ENCODE measurements around the gene AFF1. TPM values are rescaled to one million over a fixed set of nuclear protein-coding genes. Genes with fewer than 3 reads are reported as not detected.

AFF1 gene
- polyA plus RNA-seq, 3 donors from 2014 or later, result 10.1 to 35.3 (median 13.9) TPM

- Mint-ChIP-seq H3K4me1 (peaks cover 28 to 46% of the 10 kb centered on the region in 2 donors), H3K4me3 (no peak overlapping the region), H3K27me3 (ENCODE audit: low read depth in 3 of 3) (no peaks in the 10 kb centered on the region), H3K27ac (peak overlapping the region in 1 of 6 donors; percentile 15), H3K9me3 (no peaks in the 10 kb centered on the region), H3K36me3 (peaks cover 5 to 23% (median 18%) of the 10 kb centered on the region in 3 donors)
- DNase-seq, result no peak
Observed at GRCh38 chr4:86950831-86951525, 16.2 kb downstream of the AFF1 start.

DNA sequence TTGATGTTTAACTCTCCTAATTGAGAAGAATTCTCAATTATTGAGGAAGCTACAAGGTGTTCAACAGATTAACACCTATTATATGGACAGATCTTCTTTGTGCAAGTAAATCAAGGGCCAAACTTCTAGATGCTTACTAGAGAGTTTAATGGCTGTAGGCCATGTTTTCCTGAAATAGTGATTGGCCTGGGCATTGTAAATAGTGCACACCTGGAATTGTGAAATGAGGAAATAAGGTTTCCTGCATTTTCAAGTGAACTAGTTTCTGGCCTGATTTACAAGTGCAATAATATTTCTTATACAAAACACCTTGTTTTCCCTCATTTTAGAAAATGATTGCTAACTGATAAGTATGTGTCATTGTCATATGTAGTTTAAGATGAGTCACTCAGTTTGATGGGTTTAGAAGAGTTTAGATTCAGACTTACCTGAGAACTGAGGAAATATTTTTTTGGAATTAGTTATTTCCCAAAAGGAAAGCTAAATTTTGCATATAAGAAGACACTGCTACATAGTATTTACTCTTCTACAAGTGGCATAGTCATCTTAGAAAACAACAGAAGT, 21.2 kb downstream of the AFF1 start:
- no peak for DNase-seq
- no peak overlapping the region for H3K27ac Mint-ChIP-seq
- H3K36me3 Mint-ChIP-seq, result peaks cover 0 to 21% (median 20%) of the 10 kb centered on the region in 3 donors
- peaks cover 0 to 2% (median 0%) of the 10 kb centered on the region in 3 donors for H3K27me3 Mint-ChIP-seq (ENCODE audit: low read depth in 3 of 3)
- no peak overlapping the region for H3K4me3 Mint-ChIP-seq
- H3K9me3 Mint-ChIP-seq, result no peaks in the 10 kb centered on the region
- H3K4me1 Mint-ChIP-seq, result peaks cover 4 to 30% of the 10 kb centered on the region in 2 donors

- peaks cover 0 to 2% (median 0%) of the 10 kb centered on the region in 3 donors for H3K27me3 Mint-ChIP-seq (ENCODE audit: low read depth in 3 of 3)
- peaks cover 0 to 17% (median 13%) of the 10 kb centered on the region in 3 donors for H3K36me3 Mint-ChIP-seq
- DNase-seq, result no peak
- no peaks in the 10 kb centered on the region for H3K9me3 Mint-ChIP-seq
- H3K4me1 Mint-ChIP-seq, result peaks cover 14 to 38% of the 10 kb centered on the region in 2 donors
- peak overlapping the region in 1 of 6 donors; percentile 51 for H3K27ac Mint-ChIP-seq
- H3K4me3 Mint-ChIP-seq, result no peak overlapping the region
Observed at GRCh38 chr4:86957215-86957614, 22.4 kb downstream of the AFF1 start.

DNA sequence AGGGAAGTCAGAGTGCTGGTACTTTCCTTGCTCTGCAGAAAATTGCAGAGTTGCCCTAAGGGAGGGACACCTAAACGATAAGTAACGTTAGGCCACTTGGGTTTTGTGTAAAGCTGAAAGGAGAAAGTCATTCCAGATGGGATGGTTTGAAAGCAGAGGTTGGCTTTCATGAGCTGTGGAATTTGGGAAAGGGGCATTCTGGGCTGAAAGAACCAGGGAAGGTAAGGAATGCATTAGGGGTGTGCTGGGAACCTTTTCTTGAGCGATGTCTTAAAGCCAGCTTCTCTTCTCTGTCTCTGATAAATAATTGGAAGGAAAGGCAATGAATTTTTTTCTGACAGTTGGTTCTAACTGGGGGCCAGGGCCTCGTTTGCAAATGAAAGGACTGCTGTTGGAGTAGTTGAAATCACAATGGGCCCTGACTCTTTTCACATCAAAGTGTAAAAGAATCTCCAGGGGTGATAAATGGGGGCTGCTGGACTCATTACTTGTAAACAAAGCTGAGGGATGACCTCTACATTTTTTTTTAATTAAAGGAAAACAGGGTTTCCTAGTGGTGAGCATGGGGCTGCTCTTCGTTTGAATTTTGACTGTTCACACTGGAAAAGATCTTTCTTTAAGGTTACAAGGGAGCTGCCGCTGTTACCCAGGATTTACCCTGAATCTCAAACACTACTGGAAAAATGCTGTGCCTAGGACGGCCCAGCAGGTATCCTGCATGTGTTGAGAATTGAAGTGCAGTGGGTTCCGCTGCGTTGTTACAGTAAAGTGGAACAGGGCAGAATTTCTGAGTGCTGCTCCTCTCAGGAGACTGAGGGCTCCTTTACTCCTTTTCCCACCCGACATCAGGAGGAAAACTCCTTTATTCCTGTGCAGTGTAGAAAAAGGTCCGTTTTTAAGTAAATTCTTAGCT, 25.0 kb downstream of the AFF1 start:
- DNase-seq, result no peak
- H3K27me3 Mint-ChIP-seq (ENCODE audit: low read depth in 3 of 3), result peaks cover 0 to 2% (median 0%) of the 10 kb centered on the region in 3 donors
- H3K4me1 Mint-ChIP-seq, result peaks cover 19 to 42% of the 10 kb centered on the region in 2 donors
- H3K4me3 Mint-ChIP-seq, result no peak overlapping the region
- H3K36me3 Mint-ChIP-seq, result peaks cover 0 to 13% (median 13%) of the 10 kb centered on the region in 3 donors
- no peaks in the 10 kb centered on the region for H3K9me3 Mint-ChIP-seq
- H3K27ac Mint-ChIP-seq, result peak overlapping the region in 3 of 6 donors; percentile 4 to 60 (median 34)

DNA sequence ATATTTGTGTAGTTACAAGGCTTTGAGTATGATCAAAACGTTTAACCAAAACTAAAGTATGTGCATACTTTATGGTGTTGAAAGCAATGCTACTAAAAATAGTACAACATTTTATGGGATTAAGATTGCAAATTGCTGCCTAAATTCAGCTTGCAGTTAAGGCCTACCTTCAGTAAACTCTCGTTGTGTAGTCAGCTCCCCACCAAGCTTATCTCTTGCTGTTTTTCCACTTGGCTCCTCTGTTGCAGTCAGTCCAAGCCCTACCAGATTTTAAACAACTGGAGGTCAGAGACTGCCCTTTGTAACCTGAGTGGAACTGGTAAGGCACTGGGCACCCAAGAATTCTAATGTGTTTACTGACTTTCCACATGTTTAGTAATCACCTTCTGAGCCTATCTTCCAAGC, 25.7 kb downstream of the AFF1 start:
- H3K36me3 Mint-ChIP-seq, result peaks cover 0 to 8% (median 7%) of the 10 kb centered on the region in 3 donors
- peaks cover 18 to 39% of the 10 kb centered on the region in 2 donors for H3K4me1 Mint-ChIP-seq
- peak overlapping the region in 2 of 6 donors; percentile 34 to 57 for H3K27ac Mint-ChIP-seq

DNA sequence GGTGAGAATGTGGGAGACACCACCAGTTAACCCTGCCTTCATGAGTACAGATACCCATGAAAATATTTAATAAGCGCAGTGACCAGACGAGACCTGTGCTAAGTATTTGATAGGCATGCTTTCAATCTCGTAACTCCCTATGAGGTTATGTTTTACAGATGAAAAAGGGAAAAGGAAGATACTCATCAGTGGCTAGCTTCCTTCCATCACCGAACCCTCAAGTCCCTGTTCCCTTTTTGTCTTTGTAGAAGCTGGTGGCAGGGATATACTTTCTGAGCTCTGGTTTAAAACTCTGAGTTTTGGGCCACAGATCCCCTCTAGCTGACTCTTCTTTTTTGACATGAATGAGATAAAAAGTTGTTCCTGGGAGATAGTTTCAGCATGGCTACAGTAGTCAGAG, 26.3 kb downstream of the AFF1 start:
- H3K27me3 Mint-ChIP-seq (ENCODE audit: low read depth in 3 of 3), result peaks cover 0 to 2% (median 0%) of the 10 kb centered on the region in 3 donors
- peak overlapping the region; percentile 17 to 79 (median 39) for H3K27ac Mint-ChIP-seq
- peaks cover 0 to 8% (median 7%) of the 10 kb centered on the region in 3 donors for H3K36me3 Mint-ChIP-seq
- peaks cover 18 to 36% of the 10 kb centered on the region in 2 donors for H3K4me1 Mint-ChIP-seq
- H3K4me3 Mint-ChIP-seq, result peak overlapping the region in 3 of 5 donors; percentile 22 to 64 (median 29)
- no peak for DNase-seq
- no peaks in the 10 kb centered on the region for H3K9me3 Mint-ChIP-seq

More for the DNA sequence above, 25.7 kb downstream of the AFF1 start:
- Mint-ChIP-seq H3K4me3 (no peak overlapping the region), H3K9me3 (no peaks in the 10 kb centered on the region), H3K27me3 (ENCODE audit: low read depth in 3 of 3) (peaks cover 0 to 2% (median 0%) of the 10 kb centered on the region in 3 donors)
- no peak for DNase-seq

DNA sequence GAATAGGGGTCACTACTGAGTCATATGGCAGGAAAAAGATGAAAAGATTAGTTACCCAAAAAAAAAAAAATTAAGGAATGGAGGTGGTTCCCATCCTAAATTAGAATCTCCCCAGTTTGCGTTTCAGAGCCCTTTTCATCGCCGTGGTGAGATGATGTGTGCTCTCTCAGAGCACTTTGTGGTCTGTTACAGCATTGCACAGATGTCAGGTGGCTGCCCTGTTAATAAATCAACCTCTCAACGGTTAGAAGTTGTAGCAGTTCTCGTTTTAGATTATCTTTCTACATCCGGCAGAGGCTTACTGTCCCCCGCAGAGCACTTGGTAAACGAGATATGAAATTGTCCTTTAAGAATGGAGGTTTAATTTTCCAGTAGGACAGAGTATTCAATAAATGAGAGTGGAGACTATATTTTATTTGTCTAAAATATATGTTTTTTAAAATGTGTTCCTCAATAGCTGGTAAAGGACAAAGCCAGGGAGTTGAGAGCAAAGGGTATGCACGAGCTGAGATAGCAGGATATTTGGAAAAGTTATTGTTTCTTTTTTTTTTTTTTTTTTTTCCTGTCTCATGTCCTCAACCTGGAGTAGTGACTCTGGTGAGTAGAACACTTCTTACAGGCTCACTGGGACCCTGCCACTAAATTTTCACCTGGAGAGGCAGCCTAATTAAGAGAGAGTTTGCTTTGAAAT, 26.9 kb downstream of the AFF1 start:
- H3K4me1 Mint-ChIP-seq, result peaks cover 18 to 36% of the 10 kb centered on the region in 2 donors
- peak; percentile 18 to 38 (median 34) for DNase-seq
- no peaks in the 10 kb centered on the region for H3K9me3 Mint-ChIP-seq
- H3K36me3 Mint-ChIP-seq, result peaks cover 0 to 8% (median 7%) of the 10 kb centered on the region in 3 donors
- H3K27ac Mint-ChIP-seq, result peak overlapping the region; percentile 17 to 79 (median 24)
- peak overlapping the region; percentile 0 to 64 (median 29) for H3K4me3 Mint-ChIP-seq
- peaks cover 0 to 2% (median 0%) of the 10 kb centered on the region in 3 donors for H3K27me3 Mint-ChIP-seq (ENCODE audit: low read depth in 3 of 3)

DNA sequence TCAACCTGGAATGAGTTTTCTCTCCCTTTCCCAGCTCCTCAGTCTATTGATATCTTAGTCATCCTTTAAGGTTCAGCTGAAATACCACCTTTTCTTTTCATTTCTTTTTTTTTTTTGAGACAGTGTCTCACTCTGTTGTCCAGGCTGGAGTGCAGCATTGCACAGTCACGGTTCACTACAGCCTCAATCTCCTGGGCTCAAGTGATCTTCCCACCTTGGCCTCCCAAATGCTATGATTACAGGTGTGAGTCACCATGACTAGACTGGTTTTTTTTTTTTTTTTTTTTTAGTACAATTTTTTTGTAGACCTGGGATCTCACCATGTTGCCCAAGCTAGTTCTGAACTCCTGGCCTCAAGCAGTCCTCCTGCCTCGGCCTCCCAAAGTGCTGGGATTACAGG, 28.9 kb downstream of the AFF1 start:
- Mint-ChIP-seq H3K36me3 (peaks cover 0 to 5% (median 3%) of the 10 kb centered on the region in 3 donors), H3K4me1 (peaks cover 18 to 34% of the 10 kb centered on the region in 2 donors), H3K9me3 (no peaks in the 10 kb centered on the region), H3K4me3 (no peak overlapping the region), H3K27ac (no peak overlapping the region), H3K27me3 (ENCODE audit: low read depth in 3 of 3) (peaks cover 0 to 2% (median 0%) of the 10 kb centered on the region in 3 donors)
- no peak for DNase-seq

GRCh38 chr4:86965019-86965976, 30.5 kb downstream of the AFF1 start:
- no peaks in the 10 kb centered on the region for H3K9me3 Mint-ChIP-seq
- no peak for DNase-seq
- H3K27me3 Mint-ChIP-seq (ENCODE audit: low read depth in 3 of 3), result peaks cover 0 to 2% (median 0%) of the 10 kb centered on the region in 3 donors
- no peak overlapping the region for H3K4me3 Mint-ChIP-seq
- H3K4me1 Mint-ChIP-seq, result peaks cover 18 to 22% of the 10 kb centered on the region in 2 donors
- H3K27ac Mint-ChIP-seq, result no peak overlapping the region
- H3K36me3 Mint-ChIP-seq, result no peaks in the 10 kb centered on the region

DNA sequence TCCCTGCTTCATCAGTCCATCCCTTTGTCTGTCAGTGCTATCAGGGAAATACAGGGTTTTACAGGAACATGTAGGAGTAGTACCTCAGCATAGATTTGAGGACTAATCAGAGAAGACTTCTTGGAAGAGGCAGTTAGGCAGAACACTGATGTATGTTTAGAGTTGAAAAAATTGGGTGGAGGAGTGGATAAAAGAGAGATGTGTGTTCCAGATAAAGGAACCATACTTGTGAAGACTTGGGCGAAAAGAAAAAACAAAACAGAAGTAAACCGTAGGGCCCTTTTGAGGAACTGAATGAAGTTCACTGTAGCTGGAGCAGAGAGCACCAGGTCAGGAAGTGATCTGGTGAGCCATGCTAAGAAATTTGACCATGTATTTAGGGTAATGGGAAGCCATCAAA, 32.3 kb downstream of the AFF1 start:
- Mint-ChIP-seq H3K4me1 (peaks cover 8 to 19% of the 10 kb centered on the region in 2 donors), H3K9me3 (no peaks in the 10 kb centered on the region), H3K4me3 (no peak overlapping the region), H3K27me3 (ENCODE audit: low read depth in 3 of 3) (no peaks in the 10 kb centered on the region), H3K36me3 (no peaks in the 10 kb centered on the region), H3K27ac (no peak overlapping the region)
- no peak for DNase-seq

GRCh38 chr4:86967798-86968197, 33.0 kb downstream of the AFF1 start:
- Mint-ChIP-seq H3K4me3 (no peak overlapping the region), H3K27me3 (ENCODE audit: low read depth in 3 of 3) (no peaks in the 10 kb centered on the region), H3K4me1 (peaks cover 5 to 19% of the 10 kb centered on the region in 2 donors)

DNA sequence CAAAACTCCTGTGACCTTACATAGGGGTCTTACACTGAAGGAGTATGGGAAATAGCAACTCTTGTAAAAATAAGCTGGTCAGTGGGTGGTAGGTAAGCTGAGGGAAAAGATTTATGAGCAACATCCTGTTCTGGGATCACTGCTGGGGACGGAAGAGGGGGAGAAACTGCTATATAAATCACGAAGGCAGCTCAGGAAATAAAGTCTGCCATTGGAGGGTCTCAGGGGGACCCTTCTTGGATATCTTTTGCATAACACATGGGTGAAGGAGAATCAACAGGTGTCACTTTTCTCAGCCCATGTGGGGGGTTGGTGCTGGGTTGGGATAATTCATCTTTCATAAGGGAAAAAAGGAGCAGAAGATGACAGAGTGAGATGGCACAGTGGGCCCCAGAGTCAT, 33.7 kb downstream of the AFF1 start:
- no peak overlapping the region for H3K27ac Mint-ChIP-seq
- no peaks in the 10 kb centered on the region for H3K9me3 Mint-ChIP-seq
- no peak for DNase-seq
- H3K4me3 Mint-ChIP-seq, result no peak overlapping the region
- no peaks in the 10 kb centered on the region for H3K36me3 Mint-ChIP-seq
- no peaks in the 10 kb centered on the region for H3K27me3 Mint-ChIP-seq (ENCODE audit: low read depth in 3 of 3)
- peaks cover 9 to 27% of the 10 kb centered on the region in 2 donors for H3K4me1 Mint-ChIP-seq

More at GRCh38 chr4:86967798-86968197, 33.0 kb downstream of the AFF1 start:
- Mint-ChIP-seq H3K27ac (no peak overlapping the region), H3K36me3 (no peaks in the 10 kb centered on the region), H3K9me3 (no peaks in the 10 kb centered on the region)
- DNase-seq, result no peak
